NCI-H748 treated with DMSO at 0.1 percent for 48 hours (cell line): ENCODE data around the gene TRAPPC4.
A peak's percentile ranks its signal among the peaks of the same experiment; 100 is the strongest.
"Not testable (repeated sequence)": the region's sequence is repeated elsewhere in the genome, so short reads cannot be mapped to it uniquely, and the experiment has no call there.

Experiments
- DNase-seq: peaks from one replicate; lab custom pipeline; 2025; lab: John Stamatoyannopoulos, UW

Gene TRAPPC4

DNA sequence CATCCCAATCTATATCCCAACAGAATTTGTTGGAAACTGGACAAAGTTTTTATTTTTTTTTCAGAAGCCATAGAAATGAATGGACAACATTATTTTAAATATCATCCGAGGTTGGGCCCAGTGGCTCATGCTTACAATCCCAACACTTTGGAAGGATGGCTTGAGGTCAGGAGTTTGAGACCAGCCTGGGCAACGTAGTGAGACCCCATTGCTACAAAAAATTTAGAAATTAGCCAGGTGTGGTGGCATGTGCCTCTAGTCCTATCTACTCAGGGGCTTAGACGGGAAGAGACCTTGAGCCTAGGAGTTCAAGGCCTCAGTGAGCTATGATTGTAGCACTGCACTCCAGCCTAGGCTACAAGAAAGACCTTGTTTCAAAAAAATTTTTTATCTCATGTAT lies 16.2 kb downstream of the TRAPPC4 start:
- DNase-seq, result no peak

DNA sequence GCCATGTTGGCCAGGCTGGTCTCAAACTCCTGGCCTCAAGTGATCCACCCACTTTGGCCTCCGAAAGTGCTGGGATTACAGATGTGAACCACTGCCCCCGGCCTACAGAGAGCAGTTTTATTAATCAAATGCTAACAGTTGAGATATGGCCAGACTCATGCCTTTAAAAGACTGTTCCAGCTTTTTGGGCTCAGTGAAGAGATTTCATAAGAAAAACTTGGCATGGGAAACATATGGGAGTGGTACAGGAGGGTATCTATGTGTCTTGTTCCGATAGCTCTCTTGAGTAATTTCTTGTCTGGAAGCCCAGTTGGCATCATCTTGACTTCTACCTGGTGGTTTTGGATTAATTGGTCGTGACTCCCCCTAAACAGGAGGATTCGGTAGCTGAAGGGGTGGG lies 20.3 kb downstream of the TRAPPC4 start:
- DNase-seq, result no peak

DNA sequence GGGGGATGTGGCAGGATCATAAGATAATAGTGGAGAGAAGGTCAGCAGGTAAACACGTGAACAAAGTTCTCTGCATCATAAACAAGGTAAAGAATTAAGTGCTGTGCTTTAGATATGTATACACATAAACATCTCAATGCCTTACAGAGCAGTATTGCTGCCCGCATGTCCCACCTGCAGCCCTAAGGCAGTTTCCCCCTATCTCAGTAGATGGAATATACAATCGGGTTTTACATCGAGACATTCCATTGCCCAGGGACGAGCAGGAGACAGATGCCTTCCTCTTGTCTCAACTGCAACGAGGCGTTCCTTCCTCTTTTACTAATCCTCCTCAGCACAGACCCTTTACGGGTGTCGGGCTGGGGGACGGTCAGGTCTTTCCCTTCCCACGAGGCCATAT lies 20.9 kb downstream of the TRAPPC4 start:
- DNase-seq, result not testable (repeated sequence)

DNA sequence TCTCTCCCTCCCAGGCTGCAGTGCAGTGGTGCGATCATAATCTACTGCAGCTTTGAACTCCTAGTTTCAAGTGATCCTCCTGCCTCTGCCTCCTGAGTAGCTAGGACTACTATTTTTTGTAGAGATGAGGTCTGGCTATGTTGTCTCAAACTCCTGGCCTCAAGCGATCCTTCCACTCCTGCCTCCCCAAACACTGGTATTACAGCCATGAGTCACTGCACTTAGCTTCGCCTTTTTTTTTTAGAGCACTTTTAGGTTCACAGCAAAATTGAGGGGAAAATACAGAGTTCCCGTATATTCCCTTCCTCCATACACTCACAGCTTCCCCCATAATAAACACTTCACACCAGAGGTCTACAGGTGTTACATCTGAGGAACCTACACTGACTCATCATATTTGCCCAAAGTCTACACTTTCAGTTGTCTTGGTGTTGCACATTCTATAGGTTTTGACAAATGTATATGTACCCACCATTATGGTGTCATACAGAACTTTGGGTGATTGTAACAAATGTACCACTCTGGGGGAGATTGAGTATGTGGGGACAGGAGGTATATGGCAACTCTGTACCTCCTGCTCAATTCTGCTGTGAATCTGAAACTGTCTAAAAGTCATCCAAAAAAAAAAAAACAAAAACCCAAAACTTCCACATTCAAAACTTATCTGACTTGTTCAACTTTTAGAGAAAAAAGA lies 23.4 kb downstream of the TRAPPC4 start:
- no peak for DNase-seq

DNA sequence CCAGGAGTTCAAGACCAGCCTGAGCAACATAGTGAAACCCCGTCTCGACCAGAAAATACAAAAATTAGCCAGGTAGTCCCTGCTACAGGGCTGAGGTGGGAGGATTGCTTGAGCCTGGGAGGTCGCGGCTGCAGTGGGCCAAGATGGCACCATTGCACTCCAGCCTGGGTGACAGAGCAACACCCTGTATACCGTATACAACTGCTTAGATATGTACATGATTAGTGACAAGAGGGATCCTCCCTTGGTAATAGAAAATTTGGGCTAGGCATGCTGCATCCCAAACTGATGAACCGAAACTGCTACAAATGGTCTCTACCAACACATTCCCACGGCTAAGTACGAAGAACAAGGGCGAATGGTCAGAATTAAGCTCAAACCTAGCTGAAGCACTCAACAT lies 24.4 kb downstream of the TRAPPC4 start:
- DNase-seq, result no peak

DNA sequence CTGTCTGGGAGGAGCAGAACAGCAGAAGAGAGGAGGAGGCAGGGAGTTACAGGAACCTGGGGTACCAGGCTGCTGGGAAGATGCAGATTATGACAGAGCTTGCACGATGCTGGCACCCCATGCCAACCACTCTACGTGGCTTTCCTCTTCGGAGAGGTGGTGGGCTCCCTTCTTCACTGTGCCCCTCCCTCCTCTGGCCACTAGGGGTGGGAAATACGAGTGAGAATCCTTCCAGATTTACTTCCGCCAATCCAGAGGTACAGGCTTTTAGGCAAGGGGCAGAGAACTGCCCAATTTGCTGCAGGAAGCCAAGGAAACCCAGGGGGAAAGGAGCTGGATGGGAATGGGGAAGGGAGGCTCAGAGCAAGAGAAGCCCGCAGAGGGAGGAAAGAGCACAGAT lies 26.1 kb downstream of the TRAPPC4 start:
- no peak for DNase-seq

DNA sequence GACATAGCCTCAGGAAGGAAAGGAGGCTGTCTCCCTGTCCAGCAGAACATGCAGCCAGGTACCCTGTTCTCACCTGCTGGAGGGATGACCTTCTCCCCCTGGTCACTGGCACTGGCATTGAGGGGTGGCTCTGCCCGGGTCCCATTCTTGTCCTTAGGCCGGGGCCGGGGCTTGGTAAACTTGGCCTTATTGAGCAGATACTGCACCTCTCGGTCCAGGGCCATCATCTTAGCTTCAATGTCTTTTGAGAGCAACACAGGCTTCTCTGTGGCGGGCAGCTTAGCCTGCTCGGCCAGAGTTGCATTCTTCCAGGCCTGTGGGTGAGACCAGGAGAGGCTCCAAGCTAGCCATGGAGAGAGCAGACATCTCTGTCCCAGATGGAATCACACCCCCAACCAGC lies 27.9 kb downstream of the TRAPPC4 start:
- no peak for DNase-seq

DNA sequence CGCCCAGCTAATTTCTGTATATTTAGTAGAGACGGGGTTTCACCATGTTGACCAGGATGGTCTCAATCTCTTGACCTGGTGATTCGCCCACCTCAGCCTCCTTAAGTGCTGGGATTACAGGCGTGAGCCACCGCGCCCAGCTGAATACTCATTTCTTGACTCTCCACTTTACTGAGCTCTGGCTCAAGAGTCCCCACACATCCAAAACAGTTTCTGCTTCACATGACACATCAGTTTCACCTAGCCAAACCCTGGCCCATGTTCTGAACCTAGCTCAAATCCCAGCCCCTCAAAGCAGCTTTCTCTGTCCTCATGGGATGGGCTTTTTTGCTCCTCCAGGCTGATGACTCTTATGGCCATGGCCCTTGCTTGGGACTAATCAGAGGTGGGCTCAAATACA lies 28.6 kb downstream of the TRAPPC4 start:
- no peak for DNase-seq

DNA sequence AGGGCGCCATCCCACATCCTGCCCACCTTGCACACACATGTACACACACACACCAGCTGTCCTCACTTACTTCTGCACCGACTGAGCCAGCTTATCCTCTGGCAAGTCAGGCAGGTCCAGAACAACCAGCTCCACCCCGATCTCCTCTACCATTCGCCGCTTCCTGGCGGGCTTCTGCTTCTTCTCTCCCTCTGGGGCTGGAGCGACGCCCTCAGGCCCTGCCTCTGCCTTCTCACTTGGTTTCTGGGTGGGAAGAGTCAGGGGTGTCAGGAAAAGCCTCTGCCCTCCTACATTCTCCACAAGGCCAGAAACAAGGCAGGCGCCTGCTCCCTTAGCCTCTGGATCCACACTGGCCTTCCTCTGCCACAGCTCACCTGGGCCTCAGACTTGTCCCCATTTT lies 30.1 kb downstream of the TRAPPC4 start:
- no peak for DNase-seq

DNA sequence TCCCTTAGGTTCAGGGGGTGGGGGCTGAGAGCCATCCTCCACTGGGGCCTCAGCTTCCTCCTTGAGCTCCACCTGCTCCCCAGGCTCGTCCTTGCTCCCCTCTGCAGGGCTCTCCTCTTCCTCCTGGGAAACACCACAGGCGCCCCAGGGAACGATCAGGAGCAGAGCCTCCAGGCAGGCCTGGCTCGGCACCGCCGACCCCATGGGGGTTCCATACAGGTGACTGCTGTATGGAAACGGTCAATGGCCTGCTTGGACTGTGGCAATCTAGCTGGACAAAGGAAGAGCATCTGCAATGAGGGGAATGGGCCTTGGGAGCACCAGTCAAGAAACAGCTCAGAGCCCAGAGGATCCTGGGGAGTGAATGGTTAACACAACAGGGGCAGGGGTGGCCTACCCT lies 30.5 kb downstream of the TRAPPC4 start:
- DNase-seq, result no peak

DNA sequence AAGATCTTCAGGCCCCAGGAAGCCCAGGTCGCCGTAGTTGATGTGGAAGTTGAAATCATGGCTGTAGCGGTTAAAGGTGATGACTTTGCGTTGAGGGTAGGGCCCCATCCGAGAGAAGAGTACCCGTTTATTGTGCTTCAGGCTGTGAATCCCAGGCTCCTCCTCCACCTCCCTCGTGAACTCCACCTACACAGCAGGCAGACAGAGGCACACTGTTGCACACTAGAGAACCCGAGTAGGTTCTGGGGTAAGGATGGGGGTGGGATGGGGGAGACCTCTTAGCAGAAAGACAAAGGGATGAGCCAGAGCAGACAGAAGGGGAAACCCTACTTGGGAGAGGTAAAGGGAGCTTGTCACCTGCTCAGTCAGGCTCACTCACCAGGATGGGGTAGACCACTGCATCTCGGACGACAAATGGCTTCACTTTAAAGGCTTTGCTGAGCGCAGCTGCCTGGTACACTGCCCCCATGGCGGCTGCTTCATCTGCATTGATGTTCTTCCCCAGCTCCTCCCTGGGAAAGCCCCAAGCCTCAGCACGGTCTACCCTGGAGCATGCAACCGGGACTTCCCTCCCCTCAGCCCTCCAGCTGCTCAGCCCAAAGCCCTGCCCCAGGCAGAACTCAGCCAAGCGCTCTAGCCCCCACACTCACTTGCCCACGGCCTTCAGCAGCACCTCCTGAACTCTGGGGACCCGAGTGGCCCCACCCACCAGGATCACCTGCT lies 33.0 kb downstream of the TRAPPC4 start:
- no peak for DNase-seq

DNA sequence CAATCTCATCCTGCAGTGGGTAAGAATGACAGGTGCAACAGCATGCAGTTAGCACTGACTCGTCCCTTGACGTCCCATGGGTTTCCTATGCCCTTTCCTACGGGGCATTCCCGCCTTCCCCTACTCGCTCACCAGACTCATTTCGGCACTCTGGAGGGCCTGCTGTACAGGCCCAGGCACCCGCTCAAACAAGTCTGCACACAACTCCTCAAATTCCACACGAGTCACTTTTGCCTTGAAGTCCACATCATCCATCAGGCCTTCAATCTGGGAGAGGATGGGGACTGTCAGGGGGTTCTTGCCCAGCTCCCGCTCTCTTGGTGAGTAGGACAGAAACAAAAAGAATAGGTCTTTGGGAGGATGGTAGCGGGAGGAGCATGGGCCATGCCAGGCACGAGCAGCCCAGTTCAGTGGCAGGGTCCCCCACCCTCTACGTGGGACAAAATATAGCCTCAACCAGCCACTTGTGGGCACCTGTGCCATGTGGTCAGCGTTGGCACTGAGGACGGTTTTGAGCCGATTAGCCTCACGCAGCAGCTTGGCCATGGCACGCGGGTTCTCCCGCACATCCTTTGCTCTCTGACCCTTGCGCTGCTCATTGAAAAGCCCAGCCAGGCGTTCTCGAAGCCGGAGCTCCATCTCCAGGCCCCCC lies 33.7 kb downstream of the TRAPPC4 start:
- DNase-seq, result no peak

DNA sequence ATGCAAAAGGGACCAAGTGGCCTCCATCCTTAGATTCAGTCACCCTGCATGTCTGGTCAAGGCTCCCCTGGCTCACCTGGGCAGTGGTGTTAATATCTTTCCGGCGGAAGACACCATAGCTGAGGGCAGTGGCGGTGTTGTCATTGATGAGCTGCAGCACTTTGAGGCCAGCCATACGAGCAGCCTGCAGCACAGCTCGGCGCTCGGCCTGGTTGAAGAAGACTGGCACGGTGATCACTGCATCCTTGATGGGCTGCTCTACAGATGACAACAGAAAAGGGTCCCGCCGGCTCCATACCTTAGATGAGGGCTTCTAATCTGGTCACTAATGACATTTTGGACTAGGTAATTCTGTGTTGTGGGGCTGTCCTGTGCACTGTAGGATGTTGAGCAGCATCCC lies 35.9 kb downstream of the TRAPPC4 start:
- no peak for DNase-seq

DNA sequence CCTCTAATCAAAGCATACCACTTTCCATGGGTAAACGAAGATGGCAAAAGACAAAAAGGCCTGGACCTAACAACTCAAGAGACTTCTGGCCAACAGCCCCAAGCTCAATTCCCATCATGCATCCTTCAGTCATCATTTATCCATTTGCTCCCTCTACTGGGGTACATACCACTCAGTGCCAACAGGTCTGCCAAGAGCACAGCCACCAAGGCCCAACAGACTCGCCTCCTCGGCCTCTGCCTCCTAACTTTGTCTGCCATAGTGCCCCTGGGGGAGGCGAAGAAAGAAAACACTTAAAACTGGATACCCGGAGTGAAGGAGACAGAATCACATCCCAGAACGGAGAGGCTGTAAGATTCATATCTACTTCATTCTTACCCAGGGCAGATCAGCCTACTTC lies 37.3 kb downstream of the TRAPPC4 start:
- DNase-seq, result no peak

DNA sequence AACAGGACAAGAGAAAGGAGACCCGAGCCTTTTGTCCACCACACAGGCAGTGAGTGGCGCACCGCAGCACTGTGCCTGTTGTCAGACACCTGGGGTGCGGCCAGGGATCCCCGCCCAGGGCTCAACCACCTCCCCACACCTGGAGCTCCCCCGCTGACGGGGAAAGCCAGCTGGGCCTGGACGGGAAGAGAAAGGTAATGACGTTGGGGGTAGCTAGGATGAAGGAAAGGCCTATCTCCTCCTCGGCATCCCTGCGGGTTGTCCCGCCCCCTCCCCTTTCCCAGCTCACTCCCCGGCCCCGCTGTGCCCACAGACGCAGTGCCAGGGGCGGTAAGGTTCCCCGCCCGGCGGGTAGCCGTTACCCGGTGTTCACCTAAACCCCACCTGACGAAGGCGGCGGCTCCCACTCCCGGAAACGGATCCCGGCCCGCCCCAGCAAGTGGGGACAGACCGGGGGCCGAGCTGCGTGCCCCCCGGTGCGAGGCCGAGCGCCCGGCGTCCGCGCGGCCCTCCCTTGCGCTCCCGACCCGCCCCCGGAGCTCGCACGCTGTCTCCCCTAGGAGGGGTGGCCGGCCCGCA lies 37.9 kb downstream of the TRAPPC4 start:
- DNase-seq, result no peak

DNA sequence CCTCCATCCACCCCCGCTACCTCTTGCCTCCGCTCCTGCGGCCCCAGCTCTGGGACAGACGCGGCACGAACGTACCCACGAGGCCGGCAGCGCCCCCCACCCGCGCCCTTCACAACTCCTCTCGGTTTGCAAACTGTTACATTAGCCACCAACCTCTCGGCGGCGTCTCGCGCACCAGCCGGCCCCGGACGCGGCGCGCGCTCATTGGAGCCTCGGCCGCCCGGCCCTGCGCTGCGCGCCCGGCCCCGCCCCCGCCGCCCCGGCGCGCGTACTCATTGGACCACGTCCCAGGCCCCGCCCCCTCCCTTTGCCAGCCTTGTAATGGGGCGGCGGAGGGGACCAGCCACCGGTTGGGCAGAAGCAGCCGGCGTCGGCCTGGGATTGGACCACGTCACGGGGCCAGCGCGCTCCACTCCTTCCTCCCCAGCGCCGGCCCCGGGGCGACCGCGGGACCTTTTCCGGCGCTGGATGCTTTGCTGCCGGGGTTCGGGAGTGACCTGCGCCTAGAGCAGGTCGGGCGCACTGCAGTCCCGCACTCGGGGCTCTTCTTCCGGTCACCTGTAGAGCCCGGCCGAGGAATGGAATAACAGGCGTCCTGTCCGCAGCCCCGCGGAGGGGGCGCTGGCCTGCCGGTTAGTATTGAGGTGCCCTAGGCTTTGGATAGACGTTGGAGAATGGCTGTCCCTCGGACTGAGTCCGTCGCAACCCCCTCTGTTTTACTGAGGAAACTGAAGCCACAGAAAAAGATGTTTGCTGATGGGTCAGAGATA lies 38.6 kb downstream of the TRAPPC4 start, which contains the start of gene HYOU1:
HYOU1 (minus strand) TSS at position 206 of the 770 bp plus-strand sequence. CDS start 1,045 bp downstream, outside the sequence.
- DNase-seq, result peak; percentile 59

DNA sequence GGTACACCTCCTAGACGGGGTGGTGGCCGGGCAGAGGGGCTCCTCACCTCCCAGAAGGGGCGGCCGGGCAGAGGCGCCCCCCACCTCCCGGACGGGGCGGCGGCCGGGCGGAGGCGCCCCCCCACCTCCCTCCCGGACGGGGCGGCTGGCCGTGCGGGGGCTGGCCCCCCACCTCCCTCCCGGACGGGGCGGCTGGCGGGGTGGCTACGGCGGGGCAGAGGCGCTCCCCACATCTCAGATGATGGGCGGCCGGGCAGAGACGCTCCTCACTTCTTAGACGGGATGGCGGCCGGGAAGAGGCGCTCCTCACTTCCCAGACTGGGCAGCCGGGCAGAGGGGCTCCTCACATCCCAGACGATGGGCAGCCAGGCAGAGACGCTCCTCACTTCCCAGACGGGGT lies 40.6 kb downstream of the TRAPPC4 start:
- not testable (repeated sequence) for DNase-seq

DNA sequence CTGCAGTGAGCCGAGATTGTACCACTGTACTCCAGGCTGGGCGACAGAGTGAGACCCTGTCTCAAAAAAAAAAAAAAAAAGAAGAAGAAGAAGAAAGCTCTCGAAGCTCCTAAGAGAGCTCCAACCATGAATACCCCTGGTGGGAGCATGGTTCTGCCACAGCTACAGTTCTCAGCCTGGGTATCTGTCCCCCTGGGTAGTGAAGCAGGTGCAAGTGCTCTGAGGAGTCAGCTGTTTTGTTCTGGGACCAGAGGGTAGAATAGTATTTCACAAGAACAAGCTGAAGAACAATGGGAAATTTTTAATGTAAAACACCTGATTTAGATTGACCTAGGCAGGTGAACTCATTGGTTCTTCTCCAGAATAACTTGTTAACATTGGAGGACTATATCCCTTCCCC lies 42.7 kb downstream of the TRAPPC4 start:
- DNase-seq, result no peak

DNA sequence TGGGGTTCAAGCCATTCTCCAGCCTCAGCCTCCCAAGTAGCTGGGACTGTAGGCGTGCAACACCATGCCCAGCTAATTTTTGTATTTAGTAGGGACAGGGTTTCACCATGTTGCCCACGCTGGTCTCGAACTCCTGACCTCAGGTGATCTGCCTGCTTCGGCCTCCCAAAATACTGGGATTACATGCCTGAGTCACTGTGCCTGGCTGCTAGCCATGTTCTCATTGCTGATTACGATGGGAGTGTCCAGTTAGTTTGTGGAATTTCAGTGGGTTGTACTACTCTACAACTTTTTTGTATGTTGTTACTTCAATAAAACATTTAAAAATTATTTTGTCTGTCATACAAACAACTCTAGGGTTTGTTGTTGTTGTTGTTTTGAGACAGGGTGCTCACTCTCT lies 44.2 kb downstream of the TRAPPC4 start:
- no peak for DNase-seq

DNA sequence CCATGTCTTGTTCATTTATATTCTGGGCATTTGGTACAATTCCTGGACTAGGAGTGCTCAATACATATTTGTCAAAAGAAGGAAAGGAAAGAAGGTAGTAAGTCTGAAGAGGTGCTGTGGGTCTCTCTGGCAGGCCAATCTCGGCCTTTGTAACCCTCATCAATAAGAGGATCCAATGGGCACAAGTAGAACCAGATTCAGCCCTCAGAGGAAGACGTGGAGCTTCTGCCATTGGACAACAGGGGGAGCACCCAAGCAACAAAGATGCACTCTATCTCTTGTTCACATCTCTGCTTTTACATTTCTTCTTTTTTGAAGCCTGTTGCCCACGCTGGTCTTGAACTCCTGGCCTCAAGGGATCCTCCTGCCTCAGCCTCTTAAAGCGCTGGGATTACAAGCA lies 46.8 kb downstream of the TRAPPC4 start:
- no peak for DNase-seq

DNA sequence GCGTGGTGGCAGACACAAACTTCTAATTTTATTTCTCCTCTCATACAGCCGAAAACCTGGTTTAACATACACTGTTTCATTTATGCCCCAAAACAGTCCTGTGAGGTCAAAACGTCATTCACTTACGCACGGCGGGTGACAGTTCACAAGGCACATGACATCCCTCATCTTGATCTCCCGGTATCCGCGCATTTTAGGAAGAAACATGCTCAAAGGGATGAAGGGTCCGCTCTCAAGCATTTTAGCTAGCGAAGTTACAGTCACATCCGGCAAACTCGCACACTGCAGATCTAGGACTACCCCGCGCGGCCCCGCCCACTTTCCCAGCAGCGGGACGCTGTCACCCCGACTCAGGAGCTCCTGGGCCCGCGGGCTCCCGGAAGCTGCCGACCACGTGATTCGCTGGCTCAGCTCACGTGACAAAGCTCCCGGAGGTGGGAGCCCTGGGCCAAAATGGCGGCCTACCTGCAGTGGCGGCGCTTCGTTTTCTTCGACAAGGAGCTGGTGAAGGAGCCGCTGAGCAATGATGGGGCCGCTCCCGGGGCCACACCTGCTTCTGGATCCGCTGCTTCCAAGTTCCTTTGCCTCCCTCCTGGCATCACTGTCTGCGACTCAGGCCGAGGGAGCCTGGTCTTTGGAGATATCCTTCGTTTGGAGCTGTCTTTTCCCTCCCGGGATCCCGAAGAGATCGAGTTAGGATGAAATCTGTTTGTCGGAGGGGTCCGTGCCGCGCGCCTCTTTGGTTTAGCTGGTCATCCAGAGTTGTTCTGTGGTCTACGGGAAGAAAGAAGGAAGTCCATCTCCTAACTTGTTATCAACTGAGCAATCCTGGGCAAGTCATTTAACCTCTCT lies 49.0 kb downstream of the TRAPPC4 start, which contains the start of gene VPS11:
VPS11 (plus strand) TSS at position 448 of the 852 bp plus-strand sequence; CDS start at position 454, 6 bp downstream.
- peak; percentile 79 for DNase-seq
